ENCODE measurements around the gene FABP7. TPM values are rescaled to one million over a fixed set of nuclear protein-coding genes. Genes with fewer than 3 reads are reported as not detected.

Gene FABP7
- total RNA-seq (2022; extraction: Qiagen RNA extraction; ENCODE audit: low read depth), result not detected in 5 replicates

GRCh38 chr6:122779667-122780066 lies at the start of gene FABP7:
Gene FABP7 (plus strand): TSS chr6:122779716. CDS start chr6:122779795, 79 bp downstream.

GRCh38 chr6:122789182-122790027 lies 9.9 kb downstream of the FABP7 start, which contains the start of gene SMPDL3A:
Gene SMPDL3A (plus strand): TSS chr6:122789258. CDS start chr6:122789347, 89 bp downstream.

Other genes with a start within 250 kb of the FABP7 start
- 0.84 to 1.6 TPM (median 0.88 TPM) in 5 replicates for gene PKIB, start 169.3 kb upstream of the FABP7 start, total RNA-seq (2022; extraction: Qiagen RNA extraction; ENCODE audit: low read depth)
- gene SMPDL3A, start 9.5 kb downstream of the FABP7 start, total RNA-seq (2022; extraction: Qiagen RNA extraction; ENCODE audit: low read depth), result 3.9 to 4.4 TPM (median 4.0 TPM) in 5 replicates
- gene CLVS2, start 216.5 kb downstream of the FABP7 start, total RNA-seq (2022; extraction: Qiagen RNA extraction; ENCODE audit: low read depth), result 0.07 to 0.32 TPM (median 0.15 TPM) in 5 replicates